NCI-H187 treated with DMSO at 0.1 percent for 48 hours (cell line): ENCODE results near the gene TBX3.
"Not testable (repeated sequence)": the region's sequence is repeated elsewhere in the genome, so short reads cannot be mapped to it uniquely, and the experiment has no call there.

Source experiments
- DNase-seq: peaks from one replicate; lab custom pipeline; 2025; lab: John Stamatoyannopoulos, UW

TBX3 gene

GRCh38 chr12:114684098-114684869 lies at the start of gene TBX3:
Gene TBX3 (minus strand): TSS chr12:114684175. CDS start chr12:114683200, 975 bp downstream.
- peak; percentile 99 for DNase-seq

GRCh38 chr12:114732426-114733030 lies 48.6 kb upstream of the TBX3 start:
- no peak for DNase-seq

GRCh38 chr12:114729731-114730130 lies 45.8 kb upstream of the TBX3 start:
- no peak for DNase-seq

GRCh38 chr12:114726092-114726710 lies 42.2 kb upstream of the TBX3 start:
- no peak for DNase-seq

GRCh38 chr12:114722176-114722575 lies 38.2 kb upstream of the TBX3 start:
- DNase-seq: not testable (repeated sequence)

GRCh38 chr12:114721266-114721665 lies 37.3 kb upstream of the TBX3 start:
- no peak for DNase-seq

- DNase-seq: no peak
Measured at GRCh38 chr12:114713466-114714215, 29.7 kb upstream of the TBX3 start.

GRCh38 chr12:114711689-114712152 lies 27.7 kb upstream of the TBX3 start:
- DNase-seq: no peak

- DNase-seq: no peak
Measured at GRCh38 chr12:114710151-114710550, 26.2 kb upstream of the TBX3 start.

- DNase-seq: no peak
Measured at GRCh38 chr12:114709112-114709511, 25.1 kb upstream of the TBX3 start.

GRCh38 chr12:114708598-114708997 lies 24.6 kb upstream of the TBX3 start:
- DNase-seq: not testable (repeated sequence)

GRCh38 chr12:114704096-114704495 lies 20.1 kb upstream of the TBX3 start:
- no peak for DNase-seq

- peak; percentile 50 for DNase-seq
Measured at GRCh38 chr12:114703060-114703493, 19.1 kb upstream of the TBX3 start.

- DNase-seq: no peak
Measured at GRCh38 chr12:114702462-114702861, 18.5 kb upstream of the TBX3 start.

- no peak for DNase-seq
Measured at GRCh38 chr12:114701553-114701952, 17.6 kb upstream of the TBX3 start.

GRCh38 chr12:114701104-114701414 lies 17.1 kb upstream of the TBX3 start:
- DNase-seq: no peak

GRCh38 chr12:114700392-114701103 lies 16.6 kb upstream of the TBX3 start:
- no peak for DNase-seq

GRCh38 chr12:114698566-114699163 lies 14.7 kb upstream of the TBX3 start:
- DNase-seq: no peak

GRCh38 chr12:114697741-114698565 lies 14.0 kb upstream of the TBX3 start:
- no peak for DNase-seq

- no peak for DNase-seq
Measured at GRCh38 chr12:114697243-114697716, 13.3 kb upstream of the TBX3 start.
